MCF 10A (cell line): ENCODE data around the gene PBX3. TPM values are rescaled to one million over a fixed set of nuclear protein-coding genes. Genes with fewer than 3 reads are reported as not detected.

Source experiments
- BruUV-seq: library from RNA; stranded (reverse); fragments of 400-500 nt; replicated peaks from 2 replicates; lab custom pipeline; 2021; lab: Mats Ljungman, UMichigan
- CTCF ChIA-PET: fragments of 300-600 bp; sonication (Branson Sonifier 250); formaldehyde crosslinking; extraction: SDS; loops from one replicate; lab custom pipeline; 2021; ENCODE audit warnings: antibody characterized with exemption, inconsistent platforms; lab: Yijun Ruan, JAX
- POLR2A ChIA-PET: fragments of 300-600, 350-650 bp; sonication (Branson Sonifier 250); formaldehyde crosslinking; extraction: SDS; loops from one replicate; lab custom pipeline; 2020; ENCODE audit warnings: antibody characterized with exemption, inconsistent platforms; lab: Yijun Ruan, JAX
- DNase-seq: peaks from one replicate; pipeline ENCODE4 v3.0.0-alpha.2; 2018; ENCODE audit not compliant: unreplicated experiment
- H3K27ac Mint-ChIP-seq: one replicate; pipeline ENCODE4 v1.8.0; 2022; ENCODE audit warnings: mild to moderate bottlenecking, low read depth, mixed read lengths; ENCODE audit not compliant: unreplicated experiment
- H3K27me3 Mint-ChIP-seq: one replicate; pipeline ENCODE4 v1.8.0; 2022; ENCODE audit warnings: mixed read lengths; ENCODE audit not compliant: insufficient read depth, unreplicated experiment
- H3K36me3 Mint-ChIP-seq: one replicate; pipeline ENCODE4 v1.8.0; 2022; ENCODE audit warnings: mild to moderate bottlenecking, moderate library complexity, mixed read lengths; ENCODE audit not compliant: insufficient read depth, unreplicated experiment
- H3K4me1 Mint-ChIP-seq: one replicate; pipeline ENCODE4 v1.8.0; 2022; ENCODE audit warnings: mixed read lengths; ENCODE audit not compliant: insufficient read depth, unreplicated experiment
- H3K4me3 Mint-ChIP-seq: one replicate; pipeline ENCODE4 v1.8.0; 2022; ENCODE audit warnings: mild to moderate bottlenecking, moderate library complexity, mixed read lengths; ENCODE audit not compliant: unreplicated experiment
- H3K9me3 Mint-ChIP-seq: one replicate; pipeline ENCODE4 v1.8.0; 2022; ENCODE audit warnings: mixed read lengths; ENCODE audit not compliant: unreplicated experiment
- CTCF ChIP-seq: fragments of 200-600 bp; IDR thresholded peaks from one replicate; pipeline ENCODE4 v1.8.0; 2022; ENCODE audit warnings: antibody characterized with exemption, mild to moderate bottlenecking; ENCODE audit not compliant: unreplicated experiment
- intact Hi-C: fragments of 100-400 bp; cut with micrococcal nuclease; formaldehyde crosslinking; loops from 2 replicates; pipeline ENCODE4 v1.14.1; 2022
- total RNA-seq: library from RNA; stranded (reverse); gene quantifications from 2 replicates; pipeline ENCODE4 v1.2.3, GENCODE V29; 2022

PBX3 gene
- total RNA-seq, 1 experiment from 2014 or later = 17.5 TPM

GRCh38 chr9:125971050-125971449 is 223.9 kb downstream of the PBX3 start:
- no peaks in the 10 kb centered on the region for H3K27me3 Mint-ChIP-seq
- no peak for DNase-seq
- TF ChIP-seq CTCF = no peak
- no peak overlapping the region for H3K4me3 Mint-ChIP-seq
- no TSS peak for BruUV-seq
- CTCF ChIA-PET = no interaction called here
- H3K9me3 Mint-ChIP-seq = no peaks in the 10 kb centered on the region
- no peak overlapping the region for H3K27ac Mint-ChIP-seq
- peaks cover 16% of the 10 kb centered on the region for H3K4me1 Mint-ChIP-seq
- H3K36me3 Mint-ChIP-seq = peaks cover 17% of the 10 kb centered on the region
- POLR2A ChIA-PET = interaction anchor here (0.8 kb wide), 2 partner anchors 8 to 264 kb away, joined by 3 read pairs; partner anchors contain the start of gene MAPKAP1
- intact Hi-C loops = no loop called here

GRCh38 chr9:125972012-125972729 is 225.0 kb downstream of the PBX3 start:
- no peak for TF ChIP-seq CTCF
- DNase-seq = peak; percentile 69
- Mint-ChIP-seq H3K36me3 (peaks cover 11% of the 10 kb centered on the region), H3K9me3 (no peaks in the 10 kb centered on the region), H3K27me3 (no peaks in the 10 kb centered on the region), H3K4me3 (no peak overlapping the region), H3K4me1 (peaks cover 16% of the 10 kb centered on the region), H3K27ac (no peak overlapping the region)
- BruUV-seq = no TSS peak
- ChIA-PET CTCF (interaction anchor here (1.2 kb wide), 1 partner anchor 411 kb away, joined by 4 read pairs; no protein-coding TSS in a partner anchor), POLR2A (no interaction called here)
- intact Hi-C loops = no loop called here

GRCh38 chr9:125973547-125973946 is 226.4 kb downstream of the PBX3 start:
- ChIA-PET CTCF (no interaction called here), POLR2A (no interaction called here)
- Mint-ChIP-seq H3K9me3 (peaks cover 3% of the 10 kb centered on the region), H3K4me1 (peaks cover 16% of the 10 kb centered on the region), H3K4me3 (no peak overlapping the region), H3K27ac (no peak overlapping the region), H3K36me3 (no peaks in the 10 kb centered on the region), H3K27me3 (no peaks in the 10 kb centered on the region)
- intact Hi-C loops = no loop called here
- no peak for TF ChIP-seq CTCF
- no TSS peak for BruUV-seq
- DNase-seq = no peak

- H3K27ac Mint-ChIP-seq = no peak overlapping the region
- peaks cover 7% of the 10 kb centered on the region for H3K9me3 Mint-ChIP-seq
- H3K27me3 Mint-ChIP-seq = no peaks in the 10 kb centered on the region
- intact Hi-C loops = no loop called here
- POLR2A ChIA-PET = no interaction called here
- no TSS peak for BruUV-seq
- no peak for DNase-seq
- CTCF ChIA-PET = no interaction called here
- no peak for TF ChIP-seq CTCF
- peaks cover 16% of the 10 kb centered on the region for H3K4me1 Mint-ChIP-seq
- H3K4me3 Mint-ChIP-seq = no peak overlapping the region
- no peaks in the 10 kb centered on the region for H3K36me3 Mint-ChIP-seq
Measured at GRCh38 chr9:125974705-125975104, 227.5 kb downstream of the PBX3 start.
